Measurements from ENCODE around the gene PEX6.

DNA sequence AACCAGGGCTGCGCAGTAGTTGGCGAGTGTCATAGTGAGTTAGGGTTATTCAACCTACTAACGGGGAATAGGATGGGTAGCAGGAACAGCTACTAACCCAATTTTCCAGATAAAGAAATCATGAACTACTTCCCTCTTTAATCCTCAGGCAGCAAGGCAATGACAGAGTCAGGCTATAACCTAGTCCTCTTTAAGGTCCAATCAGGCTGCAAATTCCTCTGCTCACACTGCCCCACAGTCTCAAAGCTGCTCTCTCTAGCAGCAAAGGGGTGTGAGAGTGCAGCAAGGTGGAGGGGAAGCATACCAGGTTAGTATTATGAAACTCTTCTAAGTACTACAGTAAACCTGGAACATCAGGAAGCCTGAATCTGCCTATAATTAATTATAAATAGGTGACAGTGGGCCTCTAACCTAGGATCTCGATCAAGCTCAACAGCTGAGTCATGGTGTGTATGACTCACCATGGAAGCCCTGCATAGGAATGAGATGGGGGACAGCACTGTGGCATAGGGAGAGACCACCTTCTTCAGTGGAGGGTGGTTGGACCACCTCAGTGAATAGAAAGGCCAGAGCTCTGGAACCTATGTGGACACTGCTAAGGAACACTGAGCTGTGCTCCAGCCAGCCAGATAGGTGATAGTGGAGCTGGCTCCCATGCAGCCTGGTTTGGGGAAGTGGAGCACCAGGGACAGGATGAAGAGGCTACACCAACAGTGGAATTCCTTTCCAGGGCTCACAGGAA, 7.9 kb downstream of the PEX6 start:
- no peak for TF ChIP-seq POLR2AphosphoS5 (IDR thresholded peaks at IDR 0.05)
- TF ChIP-seq, protein P1, sequence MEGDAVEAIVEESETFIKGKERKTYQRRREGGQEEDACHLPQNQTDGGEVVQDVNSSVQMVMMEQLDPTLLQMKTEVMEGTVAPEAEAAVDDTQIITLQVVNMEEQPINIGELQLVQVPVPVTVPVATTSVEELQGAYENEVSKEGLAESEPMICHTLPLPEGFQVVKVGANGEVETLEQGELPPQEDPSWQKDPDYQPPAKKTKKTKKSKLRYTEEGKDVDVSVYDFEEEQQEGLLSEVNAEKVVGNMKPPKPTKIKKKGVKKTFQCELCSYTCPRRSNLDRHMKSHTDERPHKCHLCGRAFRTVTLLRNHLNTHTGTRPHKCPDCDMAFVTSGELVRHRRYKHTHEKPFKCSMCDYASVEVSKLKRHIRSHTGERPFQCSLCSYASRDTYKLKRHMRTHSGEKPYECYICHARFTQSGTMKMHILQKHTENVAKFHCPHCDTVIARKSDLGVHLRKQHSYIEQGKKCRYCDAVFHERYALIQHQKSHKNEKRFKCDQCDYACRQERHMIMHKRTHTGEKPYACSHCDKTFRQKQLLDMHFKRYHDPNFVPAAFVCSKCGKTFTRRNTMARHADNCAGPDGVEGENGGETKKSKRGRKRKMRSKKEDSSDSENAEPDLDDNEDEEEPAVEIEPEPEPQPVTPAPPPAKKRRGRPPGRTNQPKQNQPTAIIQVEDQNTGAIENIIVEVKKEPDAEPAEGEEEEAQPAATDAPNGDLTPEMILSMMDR (IDR thresholded peaks at IDR 0.05) = no peak
